ENCODE results near the gene MTCH1. TPM values are rescaled to one million over a fixed set of nuclear protein-coding genes. Genes with fewer than 3 reads are reported as not detected.
A peak's percentile ranks its signal among the peaks of the same experiment; 100 is the strongest.

MTCH1 gene
- total RNA-seq, 3 donors from 2014 or later: 187 to 229 (median 215) TPM

DNA sequence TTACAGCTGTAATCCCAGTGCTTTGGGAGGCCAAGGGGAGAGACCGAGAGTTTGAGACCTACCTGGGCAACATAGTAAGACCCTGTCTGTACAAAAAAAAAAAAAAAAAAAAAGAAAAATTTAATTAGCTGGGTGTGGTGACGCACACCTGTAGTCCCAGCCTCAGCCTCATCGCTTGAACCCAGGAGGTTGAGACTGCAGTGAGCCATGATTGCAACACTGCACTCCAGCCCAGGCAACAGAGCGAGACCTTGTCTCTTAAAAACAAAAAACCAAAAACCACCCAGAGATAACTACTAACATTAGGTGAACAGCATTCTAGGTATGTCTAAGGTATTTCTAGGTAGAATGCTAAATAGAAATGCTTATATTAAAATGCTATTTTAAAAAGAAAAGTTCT is 52.5 kb downstream of the MTCH1 start:
- DNase-seq (ENCODE audit: low spot score in 2 of 2): no peak
- Histone ChIP-seq H3K27ac (no peak overlapping the region), H3K9me3 (no peaks in the 10 kb centered on the region), H3K36me3 (no peaks in the 10 kb centered on the region), H3K4me1 (no peaks in the 10 kb centered on the region), H3K4me3 (no peak overlapping the region), H3K27me3 (no peaks in the 10 kb centered on the region)
- intact Hi-C loops (cut with DNase I; ENCODE audit: low total_unique reads): no loop called here
- TF ChIP-seq, protein P1, sequence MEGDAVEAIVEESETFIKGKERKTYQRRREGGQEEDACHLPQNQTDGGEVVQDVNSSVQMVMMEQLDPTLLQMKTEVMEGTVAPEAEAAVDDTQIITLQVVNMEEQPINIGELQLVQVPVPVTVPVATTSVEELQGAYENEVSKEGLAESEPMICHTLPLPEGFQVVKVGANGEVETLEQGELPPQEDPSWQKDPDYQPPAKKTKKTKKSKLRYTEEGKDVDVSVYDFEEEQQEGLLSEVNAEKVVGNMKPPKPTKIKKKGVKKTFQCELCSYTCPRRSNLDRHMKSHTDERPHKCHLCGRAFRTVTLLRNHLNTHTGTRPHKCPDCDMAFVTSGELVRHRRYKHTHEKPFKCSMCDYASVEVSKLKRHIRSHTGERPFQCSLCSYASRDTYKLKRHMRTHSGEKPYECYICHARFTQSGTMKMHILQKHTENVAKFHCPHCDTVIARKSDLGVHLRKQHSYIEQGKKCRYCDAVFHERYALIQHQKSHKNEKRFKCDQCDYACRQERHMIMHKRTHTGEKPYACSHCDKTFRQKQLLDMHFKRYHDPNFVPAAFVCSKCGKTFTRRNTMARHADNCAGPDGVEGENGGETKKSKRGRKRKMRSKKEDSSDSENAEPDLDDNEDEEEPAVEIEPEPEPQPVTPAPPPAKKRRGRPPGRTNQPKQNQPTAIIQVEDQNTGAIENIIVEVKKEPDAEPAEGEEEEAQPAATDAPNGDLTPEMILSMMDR (IDR thresholded peaks at IDR 0.05): no peak
- TF ChIP-seq POLR2AphosphoS5 (IDR thresholded peaks at IDR 0.05) (no peak), POLR2A (IDR thresholded peaks at IDR 0.05) (no peak)

DNA sequence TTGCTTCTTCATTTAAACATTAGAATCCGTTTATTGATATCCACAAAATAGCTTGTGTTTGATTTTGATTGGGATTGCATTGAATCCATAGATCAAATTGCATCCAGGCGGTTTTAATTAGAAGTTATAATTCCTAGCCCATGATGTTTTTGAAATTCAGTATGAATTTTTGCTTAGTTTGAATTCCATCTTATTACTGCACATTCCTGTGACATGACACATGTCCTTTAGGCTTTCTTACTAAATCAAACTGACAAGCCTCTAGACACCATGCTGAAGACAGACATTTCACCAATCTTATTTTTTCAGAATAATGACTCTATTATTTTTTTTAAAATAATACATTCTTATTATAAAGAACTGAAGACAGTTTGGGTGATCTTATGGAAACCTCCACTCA is 52.9 kb downstream of the MTCH1 start:
- no peak for DNase-seq (ENCODE audit: low spot score in 2 of 2)
- Histone ChIP-seq H3K9me3 (no peaks in the 10 kb centered on the region), H3K27me3 (no peaks in the 10 kb centered on the region), H3K27ac (no peak overlapping the region), H3K4me1 (no peaks in the 10 kb centered on the region), H3K4me3 (no peak overlapping the region), H3K36me3 (no peaks in the 10 kb centered on the region)
- intact Hi-C loops (cut with DNase I; ENCODE audit: low total_unique reads): no loop called here
- TF ChIP-seq POLR2AphosphoS5 (IDR thresholded peaks at IDR 0.05) (no peak), POLR2A (IDR thresholded peaks at IDR 0.05) (no peak)
- TF ChIP-seq, protein P1 (IDR thresholded peaks at IDR 0.05): no peak

DNA sequence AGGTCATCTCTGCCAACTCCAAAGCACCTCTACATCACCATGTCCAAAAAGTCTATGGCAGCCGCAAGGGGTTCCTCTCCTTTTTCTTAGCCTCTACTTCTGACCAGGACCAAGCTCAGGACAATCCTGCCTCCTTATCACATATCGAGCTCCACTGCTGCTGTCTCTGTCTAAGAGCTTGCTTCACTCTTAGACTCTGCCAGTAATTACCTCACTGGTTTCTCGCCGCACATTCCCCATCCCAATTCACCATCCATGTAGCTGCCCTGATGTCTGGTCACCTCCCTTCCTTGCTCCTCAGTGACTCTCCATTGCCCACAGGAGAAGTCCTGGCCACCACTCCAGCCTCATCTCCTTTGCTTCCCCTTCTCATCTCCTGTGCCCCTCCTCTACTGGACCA is 55.5 kb downstream of the MTCH1 start:
- intact Hi-C loops (cut with DNase I; ENCODE audit: low total_unique reads): no loop called here
- no peaks in the 10 kb centered on the region for H3K9me3 ChIP-seq
- H3K27me3 ChIP-seq: no peaks in the 10 kb centered on the region
- H3K27ac ChIP-seq: peak overlapping the region; percentile 48 to 57
- no peak for DNase-seq (ENCODE audit: low spot score in 2 of 2)
- H3K4me3 ChIP-seq: no peak overlapping the region
- H3K4me1 ChIP-seq: no peaks in the 10 kb centered on the region
- no peak for TF ChIP-seq POLR2A (IDR thresholded peaks at IDR 0.05)
- no peak for TF ChIP-seq POLR2AphosphoS5 (IDR thresholded peaks at IDR 0.05)
- TF ChIP-seq, protein P1 (IDR thresholded peaks at IDR 0.05): no peak
- no peaks in the 10 kb centered on the region for H3K36me3 ChIP-seq

DNA sequence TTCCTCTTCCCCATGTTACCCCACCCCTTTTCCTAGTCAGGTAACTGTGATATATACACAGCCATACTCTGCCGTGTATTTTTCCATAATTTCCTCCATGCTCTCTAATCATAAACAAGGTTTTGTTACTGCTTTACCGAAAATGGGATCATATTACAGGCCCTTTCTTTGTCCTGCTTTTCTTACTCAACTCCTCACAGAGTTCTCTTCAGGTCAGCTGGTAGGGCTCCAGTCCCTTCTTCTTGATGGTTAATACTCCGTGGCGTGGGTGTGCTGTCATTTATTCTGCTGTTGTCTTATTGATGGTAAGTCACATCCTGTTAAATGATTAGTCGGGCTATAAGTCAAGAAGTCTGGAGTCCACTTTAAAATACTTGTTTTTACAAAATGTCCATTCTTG is 56.4 kb downstream of the MTCH1 start:
- H3K4me1 ChIP-seq: no peaks in the 10 kb centered on the region
- intact Hi-C loops (cut with DNase I; ENCODE audit: low total_unique reads): no loop called here
- H3K36me3 ChIP-seq: no peaks in the 10 kb centered on the region
- peak overlapping the region; percentile 57 to 62 for H3K27ac ChIP-seq
- H3K27me3 ChIP-seq: no peaks in the 10 kb centered on the region
- H3K4me3 ChIP-seq: no peak overlapping the region
- TF ChIP-seq, protein P1 (IDR thresholded peaks at IDR 0.05): no peak
- TF ChIP-seq POLR2AphosphoS5 (IDR thresholded peaks at IDR 0.05): no peak
- no peak for DNase-seq (ENCODE audit: low spot score in 2 of 2)
- no peaks in the 10 kb centered on the region for H3K9me3 ChIP-seq

DNA sequence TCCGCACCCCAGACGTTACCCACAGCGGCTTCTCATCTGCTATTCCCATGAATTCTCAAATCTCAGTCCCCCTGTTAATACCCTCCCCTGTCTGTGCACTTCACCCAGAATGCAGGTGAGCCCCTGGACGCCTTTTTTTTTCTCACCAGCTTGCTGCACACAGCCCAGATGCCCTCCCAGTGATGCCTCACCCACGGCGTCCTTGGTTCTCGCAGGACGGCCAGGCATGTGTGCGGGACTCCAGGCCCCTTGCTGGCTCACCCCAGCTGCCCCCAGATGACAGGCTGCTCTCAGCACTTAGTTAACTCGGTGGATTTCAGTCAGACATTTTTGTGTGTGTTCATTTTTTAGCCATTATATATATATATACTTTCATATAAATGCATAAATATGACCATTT is 56.8 kb downstream of the MTCH1 start:
- TF ChIP-seq POLR2AphosphoS5 (IDR thresholded peaks at IDR 0.05) (no peak), POLR2A (IDR thresholded peaks at IDR 0.05) (no peak)
- TF ChIP-seq, protein P1 (IDR thresholded peaks at IDR 0.05): no peak
- Histone ChIP-seq H3K4me3 (no peak overlapping the region), H3K36me3 (no peaks in the 10 kb centered on the region), H3K9me3 (no peaks in the 10 kb centered on the region), H3K27ac (peak overlapping the region; percentile 57 to 62), H3K4me1 (no peaks in the 10 kb centered on the region), H3K27me3 (no peaks in the 10 kb centered on the region)
- no peak for DNase-seq (ENCODE audit: low spot score in 2 of 2)
- intact Hi-C loops (cut with DNase I; ENCODE audit: low total_unique reads): no loop called here
